Measurements from ENCODE around the gene CTH.

CTH gene

GRCh38 chr1:70487459-70487815 lies 76.4 kb downstream of the CTH start:
- H3K4me1 ChIP-seq (ENCODE audit: control insufficient read depth in 5 of 5, insufficient read depth in 5 of 5, low read length in 5 of 5) = peaks cover 0 to 8% (median 2%) of the 10 kb centered on the region in 5 donors
- no peaks in the 10 kb centered on the region for H3K27me3 ChIP-seq (ENCODE audit: control insufficient read depth in 5 of 5, insufficient read depth in 4 of 5, low read length in 5 of 5)
- H3K9me3 ChIP-seq (ENCODE audit: control insufficient read depth in 5 of 5, low read length in 5 of 5) = no peaks in the 10 kb centered on the region
- H3K36me3 ChIP-seq (ENCODE audit: control insufficient read depth in 5 of 5, insufficient read depth in 5 of 5, low read length in 5 of 5) = no peaks in the 10 kb centered on the region
- no peak overlapping the region for H3K9ac ChIP-seq (ENCODE audit: low read length in 5 of 5)
- H3K4me3 ChIP-seq (ENCODE audit: low read depth in 1 of 5, low read length in 5 of 5) = no peak overlapping the region
- H3K27ac ChIP-seq (ENCODE audit: low read depth, low read length) = no peak overlapping the region

GRCh38 chr1:70487910-70488665 lies 77.0 kb downstream of the CTH start:
- Histone ChIP-seq H3K9me3 (ENCODE audit: control insufficient read depth in 5 of 5, low read length in 5 of 5) (no peaks in the 10 kb centered on the region), H3K9ac (ENCODE audit: low read length in 5 of 5) (no peak overlapping the region), H3K4me1 (ENCODE audit: control insufficient read depth in 5 of 5, insufficient read depth in 5 of 5, low read length in 5 of 5) (peaks cover 0 to 8% (median 2%) of the 10 kb centered on the region in 5 donors), H3K27ac (ENCODE audit: low read depth, low read length) (no peak overlapping the region), H3K4me3 (ENCODE audit: low read depth in 1 of 5, low read length in 5 of 5) (no peak overlapping the region), H3K27me3 (ENCODE audit: control insufficient read depth in 5 of 5, insufficient read depth in 4 of 5, low read length in 5 of 5) (no peaks in the 10 kb centered on the region), H3K36me3 (ENCODE audit: control insufficient read depth in 5 of 5, insufficient read depth in 5 of 5, low read length in 5 of 5) (no peaks in the 10 kb centered on the region)
